ENCODE data around the gene ZBTB8B.
"Not testable (repeated sequence)": the region's sequence is repeated elsewhere in the genome, so short reads cannot be mapped to it uniquely, and the experiment has no call there.

The ZBTB8B gene

GRCh38 chr1:32464716-32465577, at the start of gene ZBTB8B:
TSS of gene ZBTB8B (plus strand) at chr1:32465072. CDS start at chr1:32470625, 5,553 bp downstream.
- peak within 1 kb of the TSS; percentile 23 for H3K4me3 ChIP-seq (ENCODE audit: control insufficient read depth, low read depth, low read length)
- no peak for DNase-seq (ENCODE audit: low read depth)
- TF ChIP-seq CTCF (IDR thresholded peaks at IDR 0.05; ENCODE audit: control insufficient read depth, insufficient read depth, low read depth, low read length, missing control alignments): no peak

GRCh38 chr1:32421775-32422174, 43.1 kb upstream of the ZBTB8B start:
- no peak for DNase-seq (ENCODE audit: low read depth)
- no peak for TF ChIP-seq CTCF (IDR thresholded peaks at IDR 0.05; ENCODE audit: control insufficient read depth, insufficient read depth, low read depth, low read length, missing control alignments)

GRCh38 chr1:32426489-32427255, 38.2 kb upstream of the ZBTB8B start:
- DNase-seq (ENCODE audit: low read depth): no peak
- TF ChIP-seq CTCF (IDR thresholded peaks at IDR 0.05; ENCODE audit: control insufficient read depth, insufficient read depth, low read depth, low read length, missing control alignments): no peak
- H3K4me3 ChIP-seq (ENCODE audit: control insufficient read depth, low read depth, low read length): peak overlapping the region; percentile 30

More at GRCh38 chr1:32421775-32422174, 43.1 kb upstream of the ZBTB8B start:
- no peak overlapping the region for H3K4me3 ChIP-seq (ENCODE audit: control insufficient read depth, low read depth, low read length)

GRCh38 chr1:32427264-32427963, 37.5 kb upstream of the ZBTB8B start:
- H3K4me3 ChIP-seq (ENCODE audit: control insufficient read depth, low read depth, low read length): peak overlapping the region; percentile 30
- TF ChIP-seq CTCF (IDR thresholded peaks at IDR 0.05; ENCODE audit: control insufficient read depth, insufficient read depth, low read depth, low read length, missing control alignments): no peak
- no peak for DNase-seq (ENCODE audit: low read depth)

- H3K4me3 ChIP-seq (ENCODE audit: control insufficient read depth, low read depth, low read length): no peak overlapping the region
- DNase-seq (ENCODE audit: low read depth): no peak
- TF ChIP-seq CTCF (IDR thresholded peaks at IDR 0.05; ENCODE audit: control insufficient read depth, insufficient read depth, low read depth, low read length, missing control alignments): no peak
Observed at GRCh38 chr1:32431736-32432400, 33.0 kb upstream of the ZBTB8B start.

- DNase-seq (ENCODE audit: low read depth): no peak
- TF ChIP-seq CTCF (IDR thresholded peaks at IDR 0.05; ENCODE audit: control insufficient read depth, insufficient read depth, low read depth, low read length, missing control alignments): no peak
- no peak overlapping the region for H3K4me3 ChIP-seq (ENCODE audit: control insufficient read depth, low read depth, low read length)
Observed at GRCh38 chr1:32438136-32438535, 26.7 kb upstream of the ZBTB8B start.

- not testable (repeated sequence) for H3K4me3 ChIP-seq (ENCODE audit: control insufficient read depth, low read depth, low read length); DNase-seq (ENCODE audit: low read depth)
Observed at GRCh38 chr1:32438777-32439176, 26.1 kb upstream of the ZBTB8B start.

GRCh38 chr1:32441467-32441866, 23.4 kb upstream of the ZBTB8B start:
- DNase-seq (ENCODE audit: low read depth): not testable (repeated sequence)

More at GRCh38 chr1:32441467-32441866, 23.4 kb upstream of the ZBTB8B start:
- not testable (repeated sequence) for H3K4me3 ChIP-seq (ENCODE audit: control insufficient read depth, low read depth, low read length)

Data from AG09309 (cell line).